ENCODE results near the gene GPR108.
A peak's percentile ranks its signal among the peaks of the same experiment; 100 is the strongest.
"Not testable (repeated sequence)": the region's sequence is repeated elsewhere in the genome, so short reads cannot be mapped to it uniquely, and the experiment has no call there.

Gene GPR108

DNA sequence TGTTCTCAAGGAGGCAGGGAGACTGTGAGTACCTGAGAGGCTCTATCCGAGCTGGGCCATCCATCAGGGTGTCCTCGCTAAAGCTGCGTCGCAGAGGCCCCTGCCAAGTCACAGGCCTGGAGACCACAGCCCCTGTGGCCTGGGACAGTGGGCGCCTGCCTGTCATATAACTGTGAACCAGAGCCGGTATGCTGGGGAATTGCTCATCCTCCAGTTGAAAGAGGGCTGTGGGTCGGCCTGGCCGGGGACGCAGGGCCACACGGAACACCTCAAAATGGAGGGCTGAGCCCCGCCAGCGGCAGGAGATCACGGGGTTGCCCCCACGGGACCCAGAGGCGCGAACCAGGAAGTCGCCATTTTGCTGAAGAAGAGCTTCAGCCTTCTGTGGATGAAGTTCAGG lies 23.2 kb upstream of the GPR108 start:
- DNase-seq: no peak

GRCh38 chr19:6754653-6755463 lies 17.5 kb upstream of the GPR108 start:
- no peak for DNase-seq

DNA sequence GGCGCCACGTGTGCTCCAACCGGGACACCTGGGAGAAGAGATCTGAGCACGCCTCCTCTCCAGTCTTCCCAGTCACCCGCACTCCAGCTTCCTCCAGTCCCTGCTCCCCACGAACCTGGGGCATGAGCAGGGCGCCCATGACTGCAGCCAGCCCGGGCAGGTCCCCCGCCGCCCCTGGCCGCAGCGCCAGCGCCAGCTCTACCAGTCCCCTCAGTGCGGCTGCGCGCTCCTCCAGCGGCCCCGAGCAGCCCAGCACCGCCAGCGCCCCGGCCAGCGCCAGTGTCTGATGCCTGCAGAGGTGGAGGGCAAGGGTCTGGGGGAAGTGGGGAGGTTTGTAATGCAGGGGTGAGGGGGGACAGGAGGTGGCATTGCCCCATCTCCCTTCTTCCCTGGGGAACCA lies 16.8 kb upstream of the GPR108 start:
- no peak for DNase-seq

DNA sequence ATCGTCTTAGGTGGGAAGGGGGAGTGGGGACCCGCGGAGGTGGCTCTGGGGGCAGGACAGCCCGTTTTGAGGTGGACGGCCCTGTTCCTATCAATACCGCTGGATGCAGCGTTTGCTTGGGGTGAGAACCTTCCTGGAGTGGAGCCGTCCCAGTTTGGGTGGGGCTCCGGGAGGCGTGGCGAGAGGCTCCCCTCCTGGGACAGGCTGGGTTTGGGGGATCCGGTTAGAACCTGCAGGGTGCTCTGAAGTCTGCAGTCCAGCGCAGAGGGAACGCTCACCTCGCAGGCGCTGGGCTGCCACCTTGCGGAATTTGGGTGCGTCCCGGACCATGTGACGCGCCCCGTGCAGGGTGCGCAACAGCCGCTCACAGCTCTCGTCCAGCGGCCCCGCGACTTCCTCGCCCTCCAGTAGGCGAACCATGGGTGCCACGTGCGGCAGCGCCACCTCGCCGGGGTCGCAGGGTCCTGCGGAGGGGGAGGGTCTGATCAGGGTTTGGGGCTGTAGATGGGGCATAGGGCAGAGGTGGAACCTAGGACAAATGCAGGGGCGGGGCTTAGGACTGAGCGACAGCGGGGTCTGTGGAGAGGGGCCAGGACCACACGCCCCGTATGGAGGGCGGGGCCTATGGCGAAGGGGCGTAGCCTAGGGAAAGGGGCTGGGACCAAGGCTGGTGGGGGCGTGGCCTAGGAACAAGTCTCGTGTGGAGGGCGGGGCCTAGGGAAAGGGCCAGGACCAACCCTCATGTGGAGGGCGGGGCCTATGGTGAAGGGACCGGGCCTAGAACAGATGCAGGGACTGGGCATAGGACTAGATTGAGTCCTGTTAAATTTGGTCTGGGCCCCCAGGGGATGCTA lies 16.0 kb upstream of the GPR108 start:
- peak; percentile 91 for DNase-seq

GRCh38 chr19:6752256-6753177 lies 15.1 kb upstream of the GPR108 start:
- no peak for DNase-seq

DNA sequence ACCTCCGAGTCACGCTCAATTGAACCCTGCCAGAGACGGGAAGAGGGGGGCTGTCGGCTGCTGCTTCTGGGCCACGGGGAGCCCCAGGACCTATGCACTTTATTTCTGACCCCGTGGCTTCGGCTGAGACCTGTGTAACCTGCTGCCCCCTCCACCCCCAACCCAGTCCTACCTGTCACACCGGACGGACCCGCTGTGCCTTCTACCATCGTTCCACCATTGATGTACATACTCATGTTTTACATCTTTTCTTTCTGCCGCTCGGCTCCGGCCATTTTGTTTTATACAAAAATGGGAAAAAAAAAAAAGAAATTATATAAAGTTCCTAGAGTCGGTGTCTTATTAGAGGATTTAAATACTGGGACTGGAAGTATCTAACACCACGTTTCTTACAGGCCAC lies 13.8 kb upstream of the GPR108 start:
- DNase-seq: no peak

- DNase-seq: no peak
Measured at GRCh38 chr19:6750062-6750461, 12.7 kb upstream of the GPR108 start.

- DNase-seq: not testable (repeated sequence)
Measured at GRCh38 chr19:6748543-6748942, 11.2 kb upstream of the GPR108 start.

DNA sequence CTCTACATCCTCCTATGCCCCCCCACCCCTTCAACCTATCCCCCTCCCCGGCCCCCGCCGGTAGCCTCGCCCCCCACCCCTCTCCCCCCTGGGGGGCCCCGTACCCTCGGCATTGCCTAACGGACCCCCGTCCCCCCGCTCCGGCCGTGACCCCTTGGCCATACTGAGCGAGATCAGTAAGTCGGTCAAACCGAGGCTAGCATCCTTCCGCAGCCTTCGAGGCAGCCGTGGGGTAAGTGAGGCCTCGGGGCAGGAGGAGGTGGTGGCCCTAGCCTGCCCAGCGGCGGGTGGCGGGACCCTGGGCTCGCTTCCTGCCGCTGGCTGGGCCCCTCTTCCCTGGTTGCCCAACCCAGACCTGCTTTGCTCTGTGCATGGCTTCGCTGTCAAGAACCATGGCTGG lies 8.6 kb upstream of the GPR108 start:
- no peak for DNase-seq

DNA sequence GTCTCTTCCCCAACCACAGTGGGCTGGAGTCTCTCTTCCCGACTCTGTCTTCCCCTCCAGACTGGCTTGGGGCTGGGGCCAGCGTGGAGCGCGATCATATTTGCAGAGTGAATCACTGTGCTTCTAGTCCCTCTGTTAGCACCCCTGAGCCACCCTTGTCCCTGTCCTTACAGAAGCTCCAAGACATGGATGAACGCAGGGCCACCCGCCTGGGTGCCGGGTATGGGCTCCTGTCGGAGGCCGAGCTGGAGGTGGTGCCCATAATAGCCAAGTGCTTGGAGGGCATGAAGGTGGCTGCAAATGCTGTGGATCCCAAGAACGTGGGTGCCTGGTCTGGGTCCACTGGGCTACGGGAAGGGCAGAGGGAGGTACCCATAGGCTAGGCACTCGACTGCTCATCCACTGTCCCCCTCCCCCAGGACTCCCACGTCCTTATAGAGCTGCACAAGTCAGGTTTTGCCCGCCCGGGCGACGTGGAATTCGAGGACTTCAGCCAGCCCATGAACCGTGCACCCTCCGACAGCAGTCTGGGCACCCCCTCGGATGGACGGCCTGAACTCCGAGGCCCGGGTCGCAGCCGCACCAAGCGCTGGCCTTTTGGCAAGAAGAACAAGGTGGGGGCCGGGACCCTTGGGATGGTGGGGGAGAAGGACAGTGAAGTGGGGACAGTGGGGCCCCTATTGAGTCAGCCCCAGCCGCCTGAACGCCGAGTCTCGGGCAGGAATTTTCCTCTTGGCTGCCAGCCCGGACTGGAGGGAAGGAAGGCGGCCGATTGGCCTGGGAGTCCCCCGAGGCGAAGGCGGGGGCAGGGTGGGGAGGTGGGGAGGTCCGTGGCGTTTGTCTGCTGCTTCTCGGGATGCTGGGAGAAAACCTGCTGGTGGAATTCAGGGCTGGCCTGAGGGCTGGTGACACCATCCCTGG lies 7.3 kb upstream of the GPR108 start:
- DNase-seq: no peak

DNA sequence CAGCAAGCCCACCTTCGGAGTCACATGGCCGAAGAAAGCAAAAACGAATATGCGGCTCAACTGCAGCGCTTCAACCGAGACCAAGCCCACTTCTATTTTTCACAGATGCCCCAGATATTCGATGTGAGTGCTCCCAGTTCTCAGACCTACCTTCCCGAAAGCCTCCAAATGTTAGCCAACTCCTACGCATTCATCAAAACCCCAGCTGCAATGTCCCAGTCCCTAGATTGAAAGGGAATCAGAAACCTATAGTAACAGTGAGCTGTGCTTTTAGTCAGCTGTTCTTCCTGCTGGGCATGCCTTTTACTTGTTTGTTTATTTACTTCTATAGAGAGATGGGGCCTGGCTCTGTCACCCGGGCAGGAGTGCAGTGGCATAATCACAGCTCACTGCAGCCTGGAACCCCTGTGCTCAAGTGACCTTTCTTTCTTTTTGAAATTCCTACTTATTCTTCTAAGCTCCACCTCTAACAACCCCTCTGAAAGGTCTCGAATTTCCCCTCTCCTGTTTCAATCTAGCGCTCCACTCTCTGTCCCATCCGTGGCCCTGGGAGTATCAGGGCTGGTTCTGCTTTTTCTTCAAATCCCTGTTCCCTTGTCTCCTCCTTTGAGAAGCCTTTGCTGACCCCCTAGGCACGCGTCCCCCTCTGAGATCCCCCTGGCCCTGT lies 6.5 kb upstream of the GPR108 start:
- no peak for DNase-seq

GRCh38 chr19:6743066-6743465 lies 5.7 kb upstream of the GPR108 start:
- DNase-seq: no peak

GRCh38 chr19:6740589-6741343 lies 3.4 kb upstream of the GPR108 start:
- no peak for DNase-seq

DNA sequence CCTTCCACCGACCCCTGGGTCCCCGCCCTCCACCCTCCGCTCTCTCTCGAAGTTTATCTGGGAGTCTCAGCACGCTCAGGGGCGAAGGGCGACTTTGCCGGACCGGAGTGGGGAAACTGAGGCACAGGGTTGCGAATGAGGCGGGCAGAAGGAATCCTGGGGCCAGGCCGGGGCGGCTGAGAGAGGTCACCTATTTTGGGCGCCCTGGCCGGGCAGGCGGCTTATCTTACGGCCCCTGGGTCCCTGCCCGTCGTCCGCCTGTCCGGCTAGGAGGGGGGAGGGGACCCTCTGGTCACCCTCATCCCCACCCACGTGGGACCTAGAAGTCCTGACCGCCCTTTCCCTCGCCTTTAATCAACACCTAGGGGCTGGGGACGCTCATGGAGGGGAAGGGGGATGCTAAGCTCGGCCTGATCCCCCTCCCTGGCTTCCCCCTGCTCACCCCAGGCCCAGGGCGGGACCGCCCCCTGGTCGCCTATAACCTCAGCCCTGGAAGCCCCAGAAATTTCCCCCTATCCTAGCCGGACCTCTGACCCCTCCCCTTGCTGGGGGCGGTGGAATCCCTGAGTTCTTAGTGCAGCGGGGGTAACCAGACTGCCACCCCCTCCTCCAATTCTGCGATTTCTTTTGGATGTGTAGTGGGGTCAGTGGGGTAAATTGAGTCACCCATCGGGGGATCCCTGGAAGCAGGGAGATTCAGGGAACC lies 2.7 kb upstream of the GPR108 start:
- DNase-seq: no peak

- DNase-seq: peak; percentile 90
Measured at GRCh38 chr19:6739390-6739882, 2.1 kb upstream of the GPR108 start, which contains the start of gene TRIP10. TRIP10 (plus strand) TSS chr19:6739680; CDS start chr19:6739762, 82 bp downstream.

- peak; percentile 37 for DNase-seq
Measured at GRCh38 chr19:6738787-6739389, 1.5 kb upstream of the GPR108 start.

DNA sequence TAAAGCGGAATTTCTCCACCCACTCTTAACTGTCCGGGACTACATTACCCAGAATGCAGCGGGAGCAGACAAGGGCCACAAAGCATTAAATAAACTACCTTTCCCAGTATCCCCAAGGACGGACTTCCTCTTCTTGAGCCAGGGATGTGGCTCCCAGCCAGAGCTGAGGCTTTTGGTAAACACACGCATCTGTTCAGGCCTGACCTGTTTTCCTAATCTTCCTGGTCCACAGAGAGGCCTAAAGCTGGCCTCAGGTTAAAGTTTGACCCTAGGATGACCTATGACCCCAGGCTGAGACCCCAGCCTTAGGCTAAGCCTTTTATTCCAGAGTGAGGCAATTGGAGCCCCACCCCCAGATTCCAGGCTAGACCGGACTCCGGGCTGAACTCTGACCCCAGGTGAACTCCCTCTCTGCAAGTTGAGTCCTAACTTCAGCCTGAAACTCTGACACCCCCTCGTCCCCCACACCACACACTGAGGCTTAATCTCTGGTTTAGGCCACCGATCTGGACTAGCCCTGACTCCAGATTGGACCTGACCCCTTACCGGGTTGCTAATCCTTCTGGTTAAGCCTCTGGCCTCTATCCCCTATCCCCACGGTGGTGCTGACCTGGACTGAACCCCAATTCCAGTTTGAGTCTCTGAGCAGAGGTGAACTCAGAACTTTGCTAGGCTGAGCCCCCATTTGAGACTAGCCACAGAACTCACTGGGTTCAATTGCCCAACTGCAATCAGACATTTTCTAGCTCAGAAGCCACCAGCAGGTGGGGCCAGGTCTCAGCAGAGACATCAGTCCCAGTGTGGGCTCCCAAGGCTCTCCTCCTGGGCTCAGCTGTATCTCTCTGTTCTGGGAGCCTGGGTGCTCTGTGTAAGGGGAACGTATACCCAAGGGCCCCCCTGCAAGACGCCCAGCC lies 750 bp upstream of the GPR108 start:
- DNase-seq: peak; percentile 90

DNA sequence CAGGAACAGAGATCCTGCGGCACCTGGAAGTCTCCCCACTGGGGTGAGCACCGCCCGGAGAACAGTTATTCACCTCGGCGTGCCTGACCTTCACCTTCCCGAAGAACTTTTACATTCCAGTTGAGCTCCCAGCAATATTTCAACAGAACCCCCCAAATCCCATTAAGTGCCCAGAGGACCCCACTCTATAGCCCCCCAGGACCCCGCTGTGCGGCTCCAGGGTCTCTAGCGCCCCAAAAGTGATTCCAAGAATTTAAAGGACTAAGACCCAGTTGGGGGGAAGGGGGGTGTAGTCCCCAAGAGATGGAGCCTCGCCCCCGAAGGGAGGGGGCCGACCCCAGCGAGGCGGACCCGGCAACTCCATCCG lies 480 bp downstream of the GPR108 start:
- DNase-seq: no peak

Measured in activated CD4-positive, alpha-beta T cell treated with anti-CD3 and anti-CD28 coated beads, Interleukin-2, Interleukin-6, amounts not matched to agents 100 ng/mL and 50 ng/mL, durations not matched to agents 16 hours and 8 hours (primary cell).